Activated CD4-positive, alpha-beta T cell treated with anti-CD3 and anti-CD28 coated beads, Interleukin-2, Interleukin-4, amounts not matched to agents 100 ng/mL and 50 ng/mL, durations not matched to agents 16 hours and 8 hours (primary cell): ENCODE data around the gene FGF16.
A peak's percentile ranks its signal among the peaks of the same experiment; 100 is the strongest.
"Not testable (repeated sequence)": the region's sequence is repeated elsewhere in the genome, so short reads cannot be mapped to it uniquely, and the experiment has no call there.

Experiments used
- DNase-seq: peaks from one replicate; pipeline ENCODE4 v3.0.0-alpha.2; 2020; ENCODE audit warnings: low spot score

Gene FGF16

GRCh38 chrX:77446908-77447652 is at the start of gene FGF16:
Gene FGF16 (plus strand): TSS chrX:77447389. CDS start chrX:77447675, 286 bp downstream.
- no peak for DNase-seq

- no peak for DNase-seq
These were observed 48.7 kb upstream of the FGF16 start for GRCh38 chrX:77398330-77398954.

GRCh38 chrX:77404419-77404818 is 42.8 kb upstream of the FGF16 start:
- DNase-seq: no peak

- not testable (repeated sequence) for DNase-seq
These were observed 39.4 kb upstream of the FGF16 start for GRCh38 chrX:77407821-77408220.

GRCh38 chrX:77412631-77413030 is 34.6 kb upstream of the FGF16 start:
- no peak for DNase-seq

GRCh38 chrX:77415161-77415560 is 32.0 kb upstream of the FGF16 start:
- DNase-seq: no peak

DNA sequence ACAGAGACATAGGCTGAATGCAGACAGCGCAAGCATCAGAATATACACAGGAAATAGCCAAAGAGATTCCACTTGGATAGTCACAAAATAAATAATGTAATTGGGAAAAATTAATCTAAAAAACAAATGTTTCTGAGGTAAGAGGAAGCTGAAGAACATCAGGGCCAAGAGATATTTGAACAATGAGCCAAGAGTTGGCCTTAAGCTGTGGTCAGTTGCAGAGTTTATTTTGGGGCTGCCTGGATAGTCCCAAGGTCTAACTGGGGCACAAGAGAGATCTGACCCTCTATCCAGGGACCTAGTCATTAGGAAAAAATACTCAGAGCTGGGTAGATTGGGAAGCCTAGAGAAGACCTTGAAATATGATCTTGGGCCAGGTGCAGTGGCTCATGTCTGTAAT is 31.3 kb upstream of the FGF16 start:
- DNase-seq: no peak

GRCh38 chrX:77422891-77423648 is 24.1 kb upstream of the FGF16 start:
- no peak for DNase-seq

DNA sequence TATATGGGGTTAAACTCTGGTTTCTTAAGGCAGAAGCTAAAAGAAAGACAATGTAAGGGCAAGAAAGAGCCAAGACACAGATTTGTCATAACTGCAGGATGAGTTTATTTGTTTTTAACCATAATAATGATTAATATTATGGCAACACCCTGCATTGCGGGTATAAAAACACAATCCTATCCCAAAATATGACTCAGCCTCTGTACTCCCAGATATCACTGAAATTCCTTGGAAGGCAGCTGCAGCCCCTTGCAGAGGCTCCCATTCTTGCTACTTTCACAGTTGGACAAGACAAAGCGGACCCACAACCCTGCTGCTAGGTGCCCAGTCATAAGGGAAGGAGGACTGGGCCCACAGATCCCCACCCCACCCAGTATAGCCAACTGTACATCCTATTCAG is 20.4 kb upstream of the FGF16 start:
- no peak for DNase-seq

- no peak for DNase-seq
These were observed 19.6 kb upstream of the FGF16 start for GRCh38 chrX:77427611-77428010.

- DNase-seq: no peak
These were observed 18.6 kb upstream of the FGF16 start for GRCh38 chrX:77428551-77428950.

DNA sequence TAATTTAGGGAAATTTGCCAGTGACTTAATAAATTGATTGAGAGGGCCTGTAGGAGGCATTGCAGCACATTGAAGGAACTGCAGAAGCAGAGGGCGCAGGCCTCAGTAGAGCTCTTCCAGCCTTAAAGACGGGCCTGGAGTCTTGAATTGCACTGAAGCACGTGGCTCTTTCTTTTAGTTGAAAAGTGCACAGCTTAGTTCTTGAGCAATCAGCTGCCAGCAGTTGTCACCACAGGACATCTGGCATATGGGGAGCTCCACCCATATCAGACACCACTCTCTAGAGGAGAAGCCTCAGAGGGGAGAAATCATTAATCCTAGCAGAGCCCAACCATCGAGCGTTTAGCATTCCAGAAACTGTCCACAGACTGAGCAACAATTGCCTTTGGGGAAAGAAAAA is 16.0 kb upstream of the FGF16 start:
- DNase-seq: no peak

- no peak for DNase-seq
These were observed 14.2 kb upstream of the FGF16 start for GRCh38 chrX:77433001-77433400.

GRCh38 chrX:77434962-77435361 is 12.2 kb upstream of the FGF16 start:
- DNase-seq: no peak

DNA sequence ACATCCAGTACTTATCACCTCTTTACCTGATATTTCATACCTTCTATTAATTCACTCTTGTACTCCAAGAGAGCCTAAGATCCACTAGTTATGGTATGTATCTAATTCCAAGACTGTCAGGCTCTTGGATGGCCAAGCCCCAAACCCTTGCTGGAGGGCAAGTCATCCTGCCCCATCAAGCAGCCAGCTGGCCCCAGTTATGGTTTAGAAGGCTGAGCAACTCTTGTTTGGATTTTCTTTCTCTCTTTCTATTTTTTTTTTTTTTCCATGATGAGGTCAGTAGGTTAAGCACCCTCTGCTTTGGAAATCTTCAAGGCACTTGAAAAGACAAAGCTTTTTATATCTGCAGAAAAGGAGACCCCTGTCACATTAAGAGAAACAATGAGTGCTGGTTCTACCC is 10.9 kb upstream of the FGF16 start:
- no peak for DNase-seq

GRCh38 chrX:77436682-77437081 is 10.5 kb upstream of the FGF16 start:
- no peak for DNase-seq

DNA sequence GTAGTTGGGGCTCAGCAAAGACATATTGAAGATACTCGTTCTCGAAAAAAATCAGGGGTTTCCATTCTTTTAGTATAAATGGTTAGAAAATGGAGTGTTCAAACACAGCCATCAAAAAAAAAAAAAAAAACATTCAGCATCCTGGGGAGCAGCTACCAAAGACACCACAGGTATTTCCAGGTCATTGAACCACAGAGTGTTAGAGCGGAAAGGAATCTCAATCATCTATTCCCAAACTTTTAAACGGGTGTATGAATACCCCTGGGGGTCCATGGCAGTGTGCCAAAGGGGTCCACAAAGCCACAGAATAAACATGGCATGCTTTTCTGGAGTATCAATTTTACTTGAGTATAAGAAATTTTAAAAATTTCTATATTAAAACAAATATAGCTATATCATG is 6.9 kb upstream of the FGF16 start:
- no peak for DNase-seq

DNA sequence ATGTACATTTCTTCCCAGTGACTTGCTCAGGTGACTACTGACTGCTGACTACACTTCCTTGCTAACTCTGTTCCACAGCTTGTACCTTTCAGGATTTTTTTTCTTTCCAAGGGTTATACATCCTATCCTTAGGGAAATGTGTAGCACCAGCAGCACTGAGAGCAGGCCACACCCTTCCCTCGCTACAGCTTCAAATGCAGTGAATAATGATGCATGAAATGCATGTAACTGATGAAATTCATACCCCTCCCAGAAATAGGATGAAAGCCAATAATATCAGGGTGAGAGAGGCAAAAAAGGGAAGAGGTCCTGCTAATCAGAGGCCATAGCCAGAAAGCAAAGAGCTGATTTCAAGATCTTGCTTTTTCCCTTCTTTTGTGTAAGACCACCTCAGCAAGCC is 6.2 kb upstream of the FGF16 start:
- no peak for DNase-seq

DNA sequence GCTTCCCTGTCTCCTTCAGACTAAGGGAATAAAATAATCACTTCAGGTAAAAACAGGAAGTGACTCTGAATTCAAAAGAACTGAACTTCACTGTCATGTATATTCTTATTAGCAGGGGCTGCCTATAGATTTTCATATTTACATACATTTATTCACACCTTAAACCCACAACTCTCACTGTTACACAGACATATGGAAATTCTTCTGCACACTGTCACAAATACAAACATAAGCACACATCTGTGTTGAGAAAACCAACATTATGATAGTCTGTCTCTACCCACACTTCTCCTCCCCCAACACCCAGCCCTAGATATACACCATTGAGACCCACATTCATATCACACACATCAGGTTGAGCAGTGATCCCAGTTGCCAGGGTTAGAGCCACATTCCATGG is 5.7 kb upstream of the FGF16 start:
- DNase-seq: no peak

DNA sequence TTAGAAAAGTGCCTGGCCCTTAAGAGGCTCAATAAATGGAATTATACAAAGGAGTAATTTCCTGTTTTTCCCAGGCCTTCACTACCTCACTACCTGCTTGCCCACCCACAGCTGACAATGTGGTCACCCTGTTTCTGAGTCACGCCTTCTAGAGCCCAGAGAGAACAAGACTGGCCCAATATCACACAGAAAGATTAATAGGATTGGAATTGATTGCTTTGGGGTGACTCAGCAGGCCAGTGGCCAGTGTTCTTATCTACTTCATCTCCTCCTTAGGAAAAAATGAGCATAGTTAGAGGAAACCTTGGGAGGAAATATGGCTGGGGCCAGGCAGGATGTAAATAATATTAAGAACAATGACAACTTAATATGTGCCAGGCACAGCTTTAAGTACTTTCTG is 4.5 kb upstream of the FGF16 start:
- DNase-seq: no peak

- DNase-seq: no peak
These were observed 3.1 kb upstream of the FGF16 start for GRCh38 chrX:77444075-77444474.

- DNase-seq: no peak
These were observed 2.6 kb upstream of the FGF16 start for GRCh38 chrX:77444545-77444944.

GRCh38 chrX:77446029-77446585 is 1.1 kb upstream of the FGF16 start:
- peak; percentile 2 for DNase-seq
